Measurements from ENCODE around the gene NIT1. TPM values are rescaled to one million over a fixed set of nuclear protein-coding genes. Genes with fewer than 3 reads are reported as not detected.

Gene NIT1
- total and polyA plus RNA-seq, 2 donors (not counting 1 experiment from before 2014, with no cell fraction given): 53.5 to 61.0 TPM

GRCh38 chr1:161138431-161138830, 20.5 kb downstream of the NIT1 start:
- Histone ChIP-seq H3K27me3 (replicated peaks in 1 of 4; ENCODE audit: control extremely low read depth in 1 of 4, control insufficient read depth in 3 of 4, insufficient read depth in 4 of 4, low read length in 3 of 4) (no peaks in the 10 kb centered on the region), H3K27ac (ENCODE audit: low read length in 2 of 2) (no peak overlapping the region), H3K9ac (ENCODE audit: low read length) (no peak overlapping the region), H3K36me3 (replicated peaks in 1 of 2; ENCODE audit: control extremely low read depth in 1 of 2, control insufficient read depth in 1 of 2, extremely low read depth in 1 of 2, insufficient read depth in 2 of 2, low read length in 1 of 2) (no peaks in the 10 kb centered on the region), H2AFZ (ENCODE audit: insufficient read depth, low read depth, low read length, poor library complexity, severe bottlenecking) (no peak overlapping the region), H3K4me2 (replicated peaks; ENCODE audit: low read depth, low read length, poor library complexity, severe bottlenecking) (no peak overlapping the region), H4K20me1 (ENCODE audit: control insufficient read depth, insufficient read depth, low read length, poor library complexity, severe bottlenecking) (no peaks in the 10 kb centered on the region), H3K4me3 (ENCODE audit: control extremely low read depth in 1 of 5, extremely low read depth in 1 of 5, insufficient read depth in 1 of 5, low read depth in 2 of 5, low read length in 4 of 5) (no peak overlapping the region), H3K79me2 (ENCODE audit: control insufficient read depth, insufficient read depth, low read length) (peaks cover 28% of the 10 kb centered on the region), H3K4me1 (ENCODE audit: control insufficient read depth in 2 of 2, insufficient read depth in 2 of 2, low read length in 2 of 2) (peaks cover 5 to 6% of the 10 kb centered on the region in 2 donors), H3K9me3 (ENCODE audit: control extremely low read depth in 1 of 3, control insufficient read depth in 2 of 3, insufficient read depth in 1 of 3, low read length in 2 of 3) (no peaks in the 10 kb centered on the region)
- Mint-ChIP-seq H3K27me3 (no peaks in the 10 kb centered on the region), H3K9me3 (ENCODE audit: insufficient read depth) (no peaks in the 10 kb centered on the region), H3K4me3 (no peak overlapping the region), H3K4me1 (peaks cover 11% of the 10 kb centered on the region), H3K27ac (no peak overlapping the region)
- POLR2A ChIA-PET: no interaction called here
- 85% methylated on average over 1 of the region's 1 CpG for WGBS (ENCODE audit: insufficient coverage)
- TF ChIP-seq CTCF (IDR thresholded peaks at IDR 0.05): no peak
- CTCF ChIA-PET: interaction anchor here (0.7 to 10.0 kb wide), 11 partner anchors 11 to 148 kb away, joined by 3 to 82 read pairs (median 6); partner anchors contain the start of genes ARHGAP30, KLHDC9, PPOX and TSTD1
- intact Hi-C loops (cut with micrococcal nuclease): loop anchor here (10.0 kb wide), 1 partner anchor 424 kb away; the partner anchor contains the start of gene CD48
- no peak for DNase-seq
- ATAC-seq (ENCODE audit: low read depth): no peak

- Histone ChIP-seq H3K27me3 (replicated peaks in 1 of 4; ENCODE audit: control extremely low read depth in 1 of 4, control insufficient read depth in 3 of 4, insufficient read depth in 4 of 4, low read length in 3 of 4) (no peaks in the 10 kb centered on the region), H2AFZ (ENCODE audit: insufficient read depth, low read depth, low read length, poor library complexity, severe bottlenecking) (no peak overlapping the region), H3K4me3 (ENCODE audit: control extremely low read depth in 1 of 5, extremely low read depth in 1 of 5, insufficient read depth in 1 of 5, low read depth in 2 of 5, low read length in 4 of 5) (no peak overlapping the region), H3K79me2 (ENCODE audit: control insufficient read depth, insufficient read depth, low read length) (peaks cover 16% of the 10 kb centered on the region), H3K4me1 (ENCODE audit: control insufficient read depth in 2 of 2, insufficient read depth in 2 of 2, low read length in 2 of 2) (no peaks in the 10 kb centered on the region), H3K9ac (ENCODE audit: low read length) (no peak overlapping the region), H3K36me3 (replicated peaks in 1 of 2; ENCODE audit: control extremely low read depth in 1 of 2, control insufficient read depth in 1 of 2, extremely low read depth in 1 of 2, insufficient read depth in 2 of 2, low read length in 1 of 2) (no peaks in the 10 kb centered on the region), H4K20me1 (ENCODE audit: control insufficient read depth, insufficient read depth, low read length, poor library complexity, severe bottlenecking) (no peaks in the 10 kb centered on the region), H3K27ac (ENCODE audit: low read length in 2 of 2) (no peak overlapping the region), H3K9me3 (ENCODE audit: control extremely low read depth in 1 of 3, control insufficient read depth in 2 of 3, insufficient read depth in 1 of 3, low read length in 2 of 3) (no peaks in the 10 kb centered on the region), H3K4me2 (replicated peaks; ENCODE audit: low read depth, low read length, poor library complexity, severe bottlenecking) (no peak overlapping the region)
- CTCF ChIA-PET: interaction anchor here (0.7 to 10.0 kb wide), 16 partner anchors 15 to 425 kb away, joined by 3 to 82 read pairs (median 4); partner anchors contain the start of genes ARHGAP30, TSTD1 and USF1
- H3K27me3 Mint-ChIP-seq: no peaks in the 10 kb centered on the region
- no peaks in the 10 kb centered on the region for H3K9me3 Mint-ChIP-seq (ENCODE audit: insufficient read depth)
- POLR2A ChIA-PET: no interaction called here
- H3K4me3 Mint-ChIP-seq: no peak overlapping the region
- peaks cover 11% of the 10 kb centered on the region for H3K4me1 Mint-ChIP-seq
- no peak overlapping the region for H3K27ac Mint-ChIP-seq
- peak; percentile 31 for ATAC-seq (ENCODE audit: low read depth)
- no CpG with 5 or more reads among the region's 1 CpG for WGBS (ENCODE audit: insufficient coverage)
- DNase-seq: peak; percentile 62
- TF ChIP-seq EZH2 (IDR thresholded peaks at IDR 0.05; ENCODE audit: borderline replicate concordance, insufficient read depth, low read depth, low read length, poor library complexity, severe bottlenecking) (no peak), CTCF (IDR thresholded peaks at IDR 0.05) (peak; percentile 54)
- intact Hi-C loops (cut with micrococcal nuclease): loop anchor here (1.0 to 10.0 kb wide), 3 partner anchors 142 to 425 kb away; partner anchors contain the start of gene CD48
Observed at GRCh38 chr1:161139766-161140165, 21.9 kb downstream of the NIT1 start.
